CD4-positive, alpha-beta T cell treated with Interleukin-15 for 4 hours (primary cell): ENCODE results near the gene SLC15A1.

Source experiments
- DNase-seq: peaks from one replicate; pipeline ENCODE4 v3.0.0-alpha.2; 2020; ENCODE audit warnings: low spot score

Gene SLC15A1

GRCh38 chr13:98752467-98753290 lies at the start of gene SLC15A1:
SLC15A1 (minus strand) TSS chr13:98752672; CDS start chr13:98752598, 74 bp downstream.
- no peak for DNase-seq

- no peak for DNase-seq
Measured at GRCh38 chr13:98801626-98802418, 49.4 kb upstream of the SLC15A1 start.

- no peak for DNase-seq
Measured at GRCh38 chr13:98800078-98800477, 47.6 kb upstream of the SLC15A1 start.

- DNase-seq: no peak
Measured at GRCh38 chr13:98798849-98799645, 46.6 kb upstream of the SLC15A1 start.

GRCh38 chr13:98797456-98797855 lies 45.0 kb upstream of the SLC15A1 start:
- DNase-seq: no peak

GRCh38 chr13:98796798-98797197 lies 44.3 kb upstream of the SLC15A1 start:
- DNase-seq: no peak

- no peak for DNase-seq
Measured at GRCh38 chr13:98796191-98796590, 43.7 kb upstream of the SLC15A1 start.

- no peak for DNase-seq
Measured at GRCh38 chr13:98795220-98795619, 42.7 kb upstream of the SLC15A1 start.

GRCh38 chr13:98794498-98794897 lies 42.0 kb upstream of the SLC15A1 start:
- DNase-seq: no peak

- DNase-seq: no peak
Measured at GRCh38 chr13:98792785-98793495, 40.5 kb upstream of the SLC15A1 start.

GRCh38 chr13:98792321-98792720 lies 39.8 kb upstream of the SLC15A1 start:
- DNase-seq: no peak

- DNase-seq: no peak
Measured at GRCh38 chr13:98791611-98792010, 39.1 kb upstream of the SLC15A1 start.

GRCh38 chr13:98787996-98788395 lies 35.5 kb upstream of the SLC15A1 start:
- DNase-seq: no peak

- DNase-seq: no peak
Measured at GRCh38 chr13:98787173-98787572, 34.7 kb upstream of the SLC15A1 start.

- no peak for DNase-seq
Measured at GRCh38 chr13:98786023-98786422, 33.6 kb upstream of the SLC15A1 start.

GRCh38 chr13:98785405-98785804 lies 32.9 kb upstream of the SLC15A1 start:
- no peak for DNase-seq

- DNase-seq: no peak
Measured at GRCh38 chr13:98784666-98785065, 32.2 kb upstream of the SLC15A1 start.

- no peak for DNase-seq
Measured at GRCh38 chr13:98783856-98784478, 31.5 kb upstream of the SLC15A1 start.

- no peak for DNase-seq
Measured at GRCh38 chr13:98782654-98783053, 30.2 kb upstream of the SLC15A1 start.

GRCh38 chr13:98781905-98782304 lies 29.4 kb upstream of the SLC15A1 start:
- no peak for DNase-seq

GRCh38 chr13:98781470-98781869 lies 29.0 kb upstream of the SLC15A1 start:
- DNase-seq: no peak
